RCC 7860 (cell line): ENCODE data around the gene SYNJ2.

ENCODE experiments used
- DNase-seq: peaks from one replicate; pipeline ENCODE4 v3.0.0-alpha.2; 2015; ENCODE audit warnings: low spot score
- FAIRE-seq: peaks from 2 replicates; lab custom pipeline; 2012; peaks lifted over from hg19 to GRCh38; lab: Jason Lieb, UNC

SYNJ2 gene

DNA sequence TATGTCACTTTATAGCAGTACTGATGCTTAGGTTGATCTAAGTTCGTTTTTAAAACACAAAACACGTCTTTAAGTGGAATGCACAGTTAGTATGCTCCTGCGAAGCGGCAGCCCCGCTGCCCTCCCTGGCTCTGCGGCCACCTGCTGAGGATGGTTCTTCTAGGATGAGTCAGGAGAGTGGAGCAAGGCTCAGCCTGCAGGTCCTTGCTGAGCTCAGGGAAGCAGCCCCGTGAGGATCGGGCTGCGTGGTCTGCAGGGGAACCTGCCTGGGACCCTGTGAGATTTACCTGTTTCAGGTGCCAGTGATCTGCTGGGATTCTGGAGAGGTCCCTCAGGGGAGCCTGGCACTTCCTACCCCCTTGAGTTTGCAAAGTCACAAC lies 57.5 kb downstream of the SYNJ2 start:
- FAIRE-seq (peak; percentile 49), DNase-seq (peak; percentile 64)

DNA sequence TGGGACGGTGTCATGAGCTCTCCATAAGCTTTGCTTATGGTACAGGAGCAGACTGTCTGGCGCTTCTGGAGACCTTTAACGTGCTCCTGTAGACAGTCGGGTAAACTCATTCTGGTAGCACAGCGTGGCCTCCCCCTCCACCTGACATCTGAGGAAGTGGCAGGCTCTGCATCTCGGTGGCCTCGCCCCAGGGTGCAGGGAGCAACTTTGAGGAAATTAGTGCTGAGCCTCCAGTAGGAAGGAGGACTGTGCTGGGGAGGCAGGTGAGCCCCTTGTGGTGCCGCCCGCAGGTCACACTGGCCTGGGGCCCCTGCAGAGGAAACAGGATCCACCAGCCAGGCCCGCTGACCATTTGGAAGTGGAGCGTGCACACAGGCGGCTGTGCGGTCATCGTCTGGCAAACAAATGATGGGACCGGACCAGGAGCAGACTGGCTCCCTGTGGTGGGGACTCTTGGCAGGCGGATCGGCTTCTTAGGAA lies 57.9 kb downstream of the SYNJ2 start:
- FAIRE-seq, result peak; percentile 74
- peak; percentile 81 for DNase-seq

DNA sequence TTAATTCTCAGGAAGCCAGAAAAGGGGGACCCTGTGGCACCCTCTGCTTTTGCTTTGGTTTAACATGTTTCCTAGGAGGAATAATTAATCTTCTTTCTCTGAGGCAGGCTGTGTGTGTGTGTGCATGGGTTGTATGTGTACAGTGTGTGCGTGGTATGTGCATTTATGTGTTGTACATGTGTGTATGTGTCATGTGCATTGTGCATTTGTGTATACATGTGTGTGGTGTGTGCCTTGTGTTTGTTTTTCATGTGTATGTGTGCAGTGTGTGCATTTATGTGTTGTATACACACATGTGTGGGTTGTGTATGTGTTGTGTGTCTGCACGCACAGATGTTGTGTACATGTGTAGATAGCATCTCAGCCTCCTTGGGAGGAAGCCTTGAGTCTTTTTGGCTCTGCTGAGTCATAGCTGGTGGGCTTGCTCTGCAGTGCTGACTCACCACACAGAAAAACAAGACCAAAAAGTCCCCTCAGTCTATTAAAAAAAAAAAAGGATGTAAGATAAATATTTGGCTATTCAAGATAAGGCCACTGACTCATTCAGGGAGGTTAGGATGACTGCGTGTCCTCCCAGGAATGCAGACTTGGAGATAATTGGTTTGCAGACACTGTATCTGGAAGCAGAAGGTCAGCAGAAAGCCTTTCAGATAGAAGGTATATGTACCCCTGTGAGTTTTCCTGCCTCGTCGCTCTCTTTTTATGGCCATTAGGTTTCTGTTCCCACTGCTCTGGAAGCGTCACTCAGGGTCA lies 58.6 kb downstream of the SYNJ2 start:
- FAIRE-seq (peak; percentile 97), DNase-seq (peak; percentile 99)

DNA sequence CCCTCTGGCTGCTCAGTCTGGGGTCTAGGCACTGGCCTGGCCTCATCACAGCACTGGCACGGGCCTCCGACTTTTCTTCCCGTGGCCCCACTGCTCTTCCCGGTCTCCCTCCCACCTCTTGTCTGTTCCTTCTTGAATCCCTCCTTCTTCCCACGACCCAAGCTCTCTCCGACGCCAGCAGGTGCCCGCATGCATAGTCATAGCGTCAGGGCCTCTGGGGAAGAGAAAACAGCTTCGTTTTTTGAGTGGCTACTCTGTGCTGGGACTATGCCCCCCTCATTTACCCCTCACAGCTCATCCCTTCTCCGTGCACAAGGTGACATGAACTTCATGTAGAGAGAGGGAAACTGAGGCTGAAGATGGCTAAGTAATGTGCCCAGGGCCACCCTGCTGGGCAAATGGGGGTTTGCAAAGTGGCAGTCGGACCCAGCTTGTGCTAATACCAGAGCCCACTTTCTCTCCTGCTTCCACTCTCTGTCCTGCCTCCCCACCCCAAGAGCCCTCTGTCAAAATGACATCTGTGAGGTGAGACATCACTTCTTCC lies 59.2 kb downstream of the SYNJ2 start:
- DNase-seq, result no peak
- no peak for FAIRE-seq

DNA sequence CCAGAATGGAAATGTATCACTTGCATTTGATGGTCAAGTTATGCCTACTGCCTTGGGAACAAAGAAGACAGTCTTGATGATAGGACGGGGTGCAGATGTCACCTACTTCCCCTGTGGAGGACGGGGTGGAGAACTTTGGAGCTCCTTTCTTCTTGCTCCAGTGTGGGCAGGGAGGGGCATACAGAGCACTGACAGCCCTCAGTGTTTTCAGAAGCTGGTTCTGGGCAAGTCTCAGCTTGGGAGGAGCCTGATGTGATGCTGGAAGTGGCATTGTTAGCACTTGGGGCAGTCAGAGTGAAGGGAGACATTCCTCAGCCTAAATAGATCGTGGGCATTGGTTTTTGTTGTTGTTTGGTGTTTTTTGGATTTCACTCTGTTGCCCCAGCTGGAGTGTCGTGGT lies 59.7 kb downstream of the SYNJ2 start:
- DNase-seq (no peak), FAIRE-seq (no peak)

DNA sequence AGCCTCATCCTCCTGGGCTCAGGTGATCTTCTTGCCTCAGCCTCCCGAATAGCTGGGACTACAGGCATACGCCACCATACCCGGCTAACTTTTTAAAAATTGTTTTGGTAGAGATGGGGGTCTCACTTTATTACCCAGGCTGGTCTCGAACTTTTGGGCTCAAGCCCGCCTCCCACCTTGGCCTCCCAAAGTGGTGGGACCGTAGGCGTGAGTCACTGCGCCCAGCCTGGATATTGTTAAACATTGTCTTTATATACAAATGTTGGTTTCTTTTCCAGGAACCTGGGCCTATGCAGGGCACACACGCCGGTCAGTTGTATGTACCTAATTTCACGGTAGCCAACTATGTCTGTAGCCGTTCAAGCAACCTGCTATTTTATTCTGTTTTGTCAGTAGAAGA lies 60.1 kb downstream of the SYNJ2 start:
- FAIRE-seq (no peak), DNase-seq (no peak)

DNA sequence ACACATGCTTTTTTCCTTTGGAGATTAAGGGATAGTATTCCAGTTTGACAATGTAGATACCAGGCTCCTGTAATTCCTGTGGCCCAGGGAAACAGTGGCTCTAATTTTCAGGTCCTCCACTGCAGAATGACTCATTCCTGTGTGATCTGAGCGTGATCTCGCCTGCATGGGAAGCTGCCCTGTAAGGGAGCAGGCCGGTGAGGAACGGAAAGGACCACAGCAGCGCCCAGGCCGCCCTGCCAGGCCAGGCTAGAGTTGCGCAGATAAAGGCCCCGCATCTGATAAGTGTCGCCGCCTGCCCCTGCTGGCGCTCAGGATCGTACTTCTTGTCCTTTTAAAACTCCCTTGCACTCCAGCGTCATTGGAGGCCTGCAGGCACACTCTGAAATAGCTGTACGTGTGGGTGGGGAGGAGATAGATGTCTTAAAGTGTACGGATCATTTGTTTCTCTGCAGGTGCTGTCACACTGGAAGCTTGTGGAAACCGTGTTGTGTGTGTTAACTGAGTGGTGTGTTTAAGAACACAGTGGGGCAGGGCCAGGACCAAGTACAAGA lies 60.7 kb downstream of the SYNJ2 start:
- FAIRE-seq (peak; percentile 80), DNase-seq (peak; percentile 84)

DNA sequence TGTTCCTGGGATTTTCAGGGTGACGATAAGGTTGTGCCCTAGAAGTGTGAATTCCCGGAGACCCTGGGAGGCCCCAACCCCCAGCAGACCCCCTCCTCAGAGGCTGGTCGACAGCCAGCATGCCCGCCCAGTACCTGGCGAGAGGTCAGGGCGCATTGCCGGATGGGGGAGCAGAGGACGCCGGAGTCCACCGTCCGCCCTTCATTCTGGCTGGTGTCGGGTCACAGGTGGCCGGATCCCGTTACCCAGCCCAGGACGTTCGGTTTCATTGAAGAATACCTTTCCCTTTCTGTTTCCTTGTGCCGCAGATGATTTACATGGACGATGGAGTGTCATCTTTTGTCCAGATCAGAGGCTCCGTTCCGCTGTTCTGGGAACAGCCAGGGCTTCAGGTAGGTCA lies 61.3 kb downstream of the SYNJ2 start:
- FAIRE-seq, result no peak
- no peak for DNase-seq

DNA sequence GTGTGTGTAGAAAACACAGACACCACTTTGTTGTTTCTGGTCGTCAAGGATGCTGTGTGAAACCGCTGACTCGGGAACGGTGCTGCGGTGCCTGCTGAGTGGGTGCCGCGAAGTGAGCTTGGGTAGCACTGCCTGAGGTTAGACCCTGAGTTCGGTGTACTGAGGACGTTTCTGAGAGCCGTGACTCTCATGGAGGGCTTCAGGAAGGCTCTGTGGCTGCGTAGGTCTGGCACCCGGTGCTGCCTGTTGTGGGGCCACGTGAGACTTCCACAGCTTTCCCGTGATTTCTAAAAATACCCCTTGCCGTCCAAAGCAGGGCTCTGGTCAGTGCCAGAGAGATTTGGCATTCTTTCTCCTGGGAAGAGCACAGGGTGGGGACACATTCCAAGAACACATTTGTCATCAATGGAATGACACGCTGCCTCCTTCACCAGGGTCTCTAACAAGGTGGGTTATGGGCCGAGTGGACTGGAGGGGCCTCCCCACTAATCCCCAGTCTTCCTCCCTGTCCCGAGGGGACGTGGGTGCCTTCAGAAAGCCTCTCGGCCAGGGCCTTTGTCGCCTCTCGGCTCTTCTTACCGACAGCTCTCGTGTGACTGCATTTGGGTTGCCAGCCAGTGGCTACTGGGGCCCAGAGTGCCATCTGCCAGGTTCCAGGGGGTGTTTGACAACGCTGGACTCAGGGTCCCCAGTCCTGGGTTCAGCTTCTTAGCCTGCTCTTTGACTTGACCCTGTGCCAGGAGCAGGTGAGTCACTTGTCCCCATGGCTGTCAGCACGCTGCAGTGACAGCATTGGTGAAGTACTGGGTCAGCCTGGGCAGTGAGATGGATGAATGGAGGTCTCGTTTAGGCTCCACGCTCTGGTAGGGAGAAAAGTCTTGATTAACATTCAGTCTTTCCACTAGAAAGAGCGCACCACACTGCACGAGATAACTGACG lies 62.2 kb downstream of the SYNJ2 start:
- DNase-seq (peak; percentile 58), FAIRE-seq (no peak)

DNA sequence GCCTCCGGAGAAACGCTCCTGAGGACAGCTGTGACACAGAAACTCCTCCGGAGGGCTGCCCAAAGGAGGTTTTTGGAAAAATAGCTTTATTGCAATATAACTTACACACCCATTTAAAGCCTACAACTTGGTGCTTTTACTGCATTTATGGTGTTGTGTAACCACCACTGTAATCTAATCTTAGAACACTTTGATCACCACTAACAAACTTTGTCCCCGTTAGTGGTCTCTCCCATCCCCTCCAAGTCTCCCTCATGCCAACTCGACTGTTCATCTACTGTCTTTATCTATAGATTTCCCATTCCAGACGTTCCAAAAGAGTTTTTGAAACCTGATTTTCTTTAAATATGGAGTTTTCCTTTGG lies 62.8 kb downstream of the SYNJ2 start:
- FAIRE-seq (no peak), DNase-seq (no peak)

DNA sequence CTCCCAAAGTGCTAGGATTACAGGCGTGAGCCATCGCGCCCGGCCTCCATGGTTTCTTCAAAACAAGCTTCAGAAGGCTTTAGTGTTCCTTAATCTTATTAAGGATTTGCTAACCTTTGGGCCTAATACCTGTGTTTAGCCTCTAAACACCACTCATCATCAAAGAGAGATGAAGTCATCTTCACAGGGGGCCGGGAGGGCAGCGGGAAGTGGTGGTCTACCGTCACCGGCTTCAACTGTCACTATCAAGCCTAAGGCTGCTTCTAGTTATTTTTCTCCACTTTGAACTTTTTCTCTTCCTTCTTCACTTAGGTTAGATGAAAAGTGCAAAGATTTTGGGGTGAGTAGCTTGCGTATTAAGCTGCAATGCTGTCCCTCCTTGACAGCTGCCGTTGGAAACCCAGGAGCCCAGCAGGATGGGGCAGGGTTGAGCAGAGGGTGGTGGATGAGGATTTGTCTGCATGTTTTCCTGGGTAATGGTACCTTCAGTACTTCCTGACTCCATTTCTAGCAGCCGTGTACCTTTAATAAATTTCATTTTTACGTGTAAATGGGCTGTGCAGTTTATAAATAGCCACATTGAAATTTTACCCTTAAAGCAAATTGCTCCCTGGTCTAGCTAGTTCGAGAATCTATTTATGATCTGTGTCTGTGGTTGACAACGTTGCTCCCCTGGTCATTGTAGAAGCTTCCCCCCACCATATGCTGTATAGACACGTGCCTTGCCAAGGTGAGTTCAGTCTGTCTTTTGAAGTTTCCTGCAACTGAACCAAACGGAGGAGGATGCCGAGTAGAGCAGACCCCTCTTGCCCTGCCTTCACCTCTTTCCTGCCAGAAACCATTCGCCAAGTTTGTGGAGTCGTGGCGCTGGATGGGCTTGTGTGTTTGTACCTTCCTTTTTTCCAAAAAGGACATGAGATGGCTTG lies 64.8 kb downstream of the SYNJ2 start:
- no peak for FAIRE-seq
- DNase-seq, result peak; percentile 38

DNA sequence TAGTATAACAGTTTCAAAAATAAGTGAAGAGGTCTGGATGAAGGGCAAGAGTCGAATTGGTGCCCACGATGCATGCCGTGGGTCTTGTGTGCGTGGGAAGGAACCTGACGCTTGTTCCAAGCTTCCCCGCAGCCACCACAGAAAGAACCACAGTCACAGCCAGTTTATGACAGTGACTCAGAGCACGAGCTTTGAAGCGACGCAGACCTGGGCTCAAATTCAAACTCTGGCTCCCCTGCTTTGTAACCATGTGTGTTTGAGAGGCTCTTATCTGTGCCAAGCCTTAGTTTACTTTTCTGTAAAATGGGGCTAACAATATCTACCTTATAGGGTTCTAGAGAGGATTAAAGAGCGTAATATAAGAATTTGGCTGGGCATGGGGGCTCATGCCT lies 65.5 kb downstream of the SYNJ2 start:
- DNase-seq, result peak; percentile 90
- FAIRE-seq, result peak; percentile 90

DNA sequence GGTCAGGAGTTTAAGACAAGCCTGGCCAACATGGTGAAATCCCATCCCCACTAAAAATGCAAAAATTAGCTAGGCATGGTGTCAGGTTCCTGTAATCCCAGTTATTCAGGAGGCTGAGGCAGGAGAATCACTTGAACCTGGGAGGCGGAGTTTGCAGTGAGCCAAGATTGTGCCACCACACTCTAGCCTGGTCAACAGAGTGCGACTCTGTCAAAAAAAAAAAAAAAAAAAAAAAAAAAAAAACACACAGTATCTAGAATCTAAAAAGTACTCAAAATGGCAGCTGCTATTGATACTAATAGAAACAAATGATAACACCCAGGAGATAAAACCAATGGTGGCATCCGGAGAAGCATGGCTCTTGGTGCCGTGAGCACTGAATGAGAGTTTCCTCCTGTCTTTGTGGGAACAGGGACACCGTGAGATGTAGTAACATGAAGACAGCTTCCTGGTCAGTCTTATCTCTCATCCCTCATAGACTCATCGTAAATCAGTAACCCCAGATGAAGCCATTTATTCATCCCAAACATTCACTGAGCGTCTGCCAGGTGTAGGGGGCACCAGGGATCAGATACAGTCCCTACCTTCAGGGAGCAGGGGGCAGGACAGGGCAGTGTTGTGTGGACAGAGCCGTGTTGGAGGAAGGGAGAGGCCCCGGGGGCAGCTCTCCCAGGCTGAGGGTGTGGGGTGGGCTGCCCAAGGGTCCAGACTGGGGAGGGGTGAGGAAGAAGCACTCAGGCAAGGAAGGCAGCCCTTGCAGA lies 66.1 kb downstream of the SYNJ2 start:
- DNase-seq (peak; percentile 55), FAIRE-seq (peak; percentile 80)

DNA sequence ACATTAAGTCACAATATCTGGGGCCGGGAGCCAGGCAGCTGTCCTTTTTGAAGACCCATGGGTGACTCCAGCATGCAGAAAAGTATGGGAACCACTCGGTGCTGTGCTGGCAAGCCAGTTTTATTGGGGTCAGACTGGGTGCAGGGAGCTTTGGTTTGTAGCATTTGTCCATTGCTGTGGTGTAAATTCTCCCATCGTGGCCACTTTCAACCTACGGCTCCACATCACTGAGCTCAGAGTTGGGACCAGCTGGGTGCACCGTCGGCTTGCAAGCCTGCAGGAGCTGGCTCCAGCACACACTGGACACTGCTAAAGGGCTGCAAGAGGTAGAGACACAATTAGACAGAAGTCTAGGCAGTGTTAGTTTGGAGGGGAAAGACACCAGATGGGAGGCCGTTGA lies 66.9 kb downstream of the SYNJ2 start:
- DNase-seq (no peak), FAIRE-seq (no peak)

DNA sequence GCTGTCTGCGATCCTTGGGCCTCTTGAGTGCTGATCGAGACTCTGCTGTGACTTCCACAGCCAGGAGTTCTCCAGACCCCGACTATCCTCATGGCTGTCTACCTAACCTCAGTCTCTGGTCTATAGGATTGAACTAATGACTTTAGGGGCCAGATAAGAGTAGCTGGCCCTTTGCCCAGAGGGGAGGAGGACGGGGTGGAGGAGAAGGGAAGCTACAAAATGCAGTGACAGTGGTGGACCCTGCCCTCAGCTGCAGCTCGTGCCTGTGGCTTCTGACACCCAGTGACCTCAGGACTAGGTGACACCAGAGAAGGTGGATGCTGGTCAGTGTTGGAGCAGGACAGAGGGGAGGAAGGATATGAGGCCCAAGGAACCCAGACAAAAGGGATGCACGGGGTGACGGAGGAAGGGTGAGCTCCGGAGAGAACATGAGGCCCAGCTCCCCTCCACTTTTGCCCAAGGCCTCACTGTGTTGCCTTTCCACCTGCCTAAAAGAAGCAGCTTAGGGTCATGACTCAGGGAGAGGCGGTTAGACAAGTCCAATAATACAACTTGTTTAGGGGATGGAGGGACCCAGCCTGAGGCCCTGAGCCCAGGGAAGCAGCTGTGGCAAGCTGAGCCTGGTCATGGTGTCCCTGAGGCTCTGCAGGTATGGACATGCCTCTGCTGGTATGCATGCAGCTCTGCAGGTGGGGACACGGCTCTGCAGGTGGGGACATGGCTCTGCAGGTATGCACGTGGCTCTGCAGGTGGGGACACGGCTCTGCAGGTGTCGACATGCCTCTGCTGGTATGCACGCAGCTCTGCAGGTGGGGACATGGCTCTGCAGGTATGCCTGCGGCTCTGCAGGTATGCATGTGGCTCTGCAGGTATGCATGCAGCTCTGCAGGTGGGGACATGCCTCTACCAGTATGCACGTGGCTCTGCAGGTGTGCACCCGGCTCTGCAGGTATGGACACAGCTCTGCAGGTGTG lies 67.7 kb downstream of the SYNJ2 start:
- no peak for DNase-seq
- FAIRE-seq, result no peak

DNA sequence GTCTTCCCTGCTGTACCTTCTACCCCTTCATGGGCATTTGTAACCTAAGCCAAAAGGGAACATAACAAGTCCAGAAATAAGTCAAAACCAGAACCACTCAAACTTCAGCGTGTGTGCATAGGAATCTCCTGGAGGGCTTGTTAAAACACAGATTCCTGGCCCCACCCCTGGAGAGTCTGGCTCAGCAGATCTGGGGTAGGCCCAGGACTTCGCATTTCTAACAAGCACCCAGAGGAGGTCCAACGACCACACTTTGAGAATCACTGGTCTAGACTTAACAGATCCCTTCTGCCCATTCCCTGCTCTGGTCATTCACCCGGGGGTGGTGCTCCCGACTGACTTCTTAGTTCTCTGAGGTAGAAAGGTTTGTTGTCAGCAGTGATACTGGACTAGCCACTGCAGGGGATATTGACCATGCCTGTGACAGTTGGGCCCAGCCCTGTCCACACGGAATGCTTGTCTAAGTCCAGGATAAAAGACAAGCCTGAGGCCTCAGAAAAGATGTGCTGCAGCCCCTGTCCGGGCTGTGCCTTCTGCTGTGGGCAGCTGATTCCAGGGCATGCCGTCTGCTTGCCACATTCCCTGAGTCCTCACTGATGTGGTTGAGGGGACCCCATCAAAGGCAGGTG lies 68.6 kb downstream of the SYNJ2 start:
- FAIRE-seq (no peak), DNase-seq (no peak)

DNA sequence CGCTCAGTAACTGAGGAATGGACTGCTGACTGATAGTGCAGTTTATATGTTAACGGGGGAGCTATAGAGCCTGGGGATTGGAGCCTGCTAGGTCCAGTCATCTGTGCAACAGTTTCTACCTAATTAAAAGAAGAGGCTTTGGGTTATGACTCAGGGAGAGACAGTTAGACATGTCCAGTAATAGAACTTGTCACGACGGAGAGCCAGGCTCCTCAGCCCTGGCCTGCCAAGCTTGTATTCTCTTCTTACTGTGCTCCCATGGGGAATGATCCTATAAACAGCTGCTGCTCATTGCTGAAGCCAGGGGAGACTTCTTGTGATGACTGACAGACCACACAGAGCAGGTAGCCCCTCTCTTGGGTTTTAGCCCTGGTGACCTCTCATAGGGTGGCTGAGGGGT lies 69.3 kb downstream of the SYNJ2 start:
- FAIRE-seq (no peak), DNase-seq (peak; percentile 47)

DNA sequence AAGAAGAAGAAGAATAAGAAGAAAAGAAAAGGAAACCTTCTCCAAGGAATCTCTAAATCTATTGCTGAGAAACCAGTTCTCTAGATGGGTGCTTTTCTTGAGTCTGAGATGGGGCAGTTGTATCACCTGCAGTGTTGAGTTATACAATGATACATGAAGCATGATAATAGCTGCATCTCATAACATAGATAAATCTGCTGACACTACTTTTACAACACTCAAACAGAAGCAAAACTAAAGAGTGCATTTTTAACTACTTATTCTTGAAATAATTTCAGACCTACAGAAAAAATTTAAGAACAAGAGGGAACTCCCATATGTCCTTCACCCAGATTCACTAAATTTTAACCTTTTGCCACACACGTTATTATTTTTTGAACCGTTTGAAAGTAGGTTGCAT lies 70.3 kb downstream of the SYNJ2 start:
- no peak for FAIRE-seq
- DNase-seq, result no peak
